Gastroesophageal sphincter (tissue), 4 donors: ENCODE results near the gene PLA2G4A. TPM values are rescaled to one million over a fixed set of nuclear protein-coding genes. Genes with fewer than 3 reads are reported as not detected.

Source experiments
- ATAC-seq: fragments of 150-250 bp; one replicate; pipeline ENCODE4 v1.9.1; 2016; ENCODE audit warnings: mild to moderate bottlenecking, moderate library complexity
- H3K27ac ChIP-seq, 4 donors: fragments of 200-600 bp; sonication (generic) in 3 of 4; 1 replicate in 3 of 4; 2 replicates in 1 of 4; pipeline ENCODE4 v1.5.1; 2016 to 2019
- H3K27me3 ChIP-seq: fragments of 200-600 bp; sonication (generic); one replicate; pipeline ENCODE4 v1.5.1; 2019
- H3K36me3 ChIP-seq, 2 donors: fragments of 200-600 bp; sonication (generic); one replicate each; pipeline ENCODE4 v1.5.1; 2019; ENCODE audit warnings: control low read depth in 1 of 2
- H3K4me1 ChIP-seq, 3 donors: fragments of 200-600 bp; sonication (generic); 1 replicate in 2 of 3; 2 replicates in 1 of 3; pipeline ENCODE4 v1.5.1; 2016 to 2019; ENCODE audit warnings: control low read depth in 2 of 3
- H3K4me3 ChIP-seq, 2 donors: fragments of 200-600 bp; sonication (generic); one replicate each; pipeline ENCODE4 v1.5.1; 2019; ENCODE audit warnings: mild to moderate bottlenecking in 1 of 2, moderate library complexity in 1 of 2
- H3K9me3 ChIP-seq, 3 donors: fragments of 200-600 bp; sonication (generic); one replicate each; pipeline ENCODE4 v1.5.1; 2017 to 2019; ENCODE audit warnings: control low read depth in 2 of 3
- EP300 ChIP-seq: sonication (generic); formaldehyde crosslinking; IDR thresholded peaks from one replicate; pipeline ENCODE4 v1.6.1; 2017; ENCODE audit warnings: antibody characterized with exemption, mild to moderate bottlenecking
- POLR2A ChIP-seq, 2 donors: fragments of 450-650 bp; IDR thresholded peaks; one replicate each; pipeline ENCODE4 v1.6.1; 2017; ENCODE audit warnings: antibody characterized with exemption in 2 of 2, mild to moderate bottlenecking in 2 of 2, moderate library complexity in 1 of 2
- POLR2AphosphoS5 ChIP-seq: sonication (generic); formaldehyde crosslinking; IDR thresholded peaks from one replicate; pipeline ENCODE4 v1.6.1; 2017; ENCODE audit warnings: antibody characterized with exemption
- WGBS, 2 donors: methylation state at CpG; one replicate each; pipeline ENCODE4 v1.1.5; 2018; ENCODE audit warnings: low coverage in 1 of 2; 5-methylcytosine and 5-hydroxymethylcytosine counted together
- total RNA-seq, 4 donors: library from RNA; depleted of rRNA; stranded (reverse); fragments of >200 nt; gene quantifications; one replicate each; pipeline ENCODE4 v1.1.0, GENCODE V29; 2016
- TF ChIP-seq, protein P1 (sequence below), 4 experiments: fragments of 200-600 bp in 2 of 4; fragments of 450-650 bp in 2 of 4; sonication (generic) in 1 of 4; IDR thresholded peaks; one replicate each; pipeline ENCODE4 v1.5.1; 2017 to 2019; ENCODE audit warnings: antibody characterized with exemption in 4 of 4, mild to moderate bottlenecking in 2 of 4, moderate library complexity in 2 of 4

The PLA2G4A gene
- total RNA-seq, 4 donors from 2014 or later, result 3.6 to 9.7 (median 5.0) TPM

- ATAC-seq, result no peak
- no peak overlapping the region for H3K4me3 ChIP-seq
- H3K4me1 ChIP-seq, result no peaks in the 10 kb centered on the region
- TF ChIP-seq, protein P1, sequence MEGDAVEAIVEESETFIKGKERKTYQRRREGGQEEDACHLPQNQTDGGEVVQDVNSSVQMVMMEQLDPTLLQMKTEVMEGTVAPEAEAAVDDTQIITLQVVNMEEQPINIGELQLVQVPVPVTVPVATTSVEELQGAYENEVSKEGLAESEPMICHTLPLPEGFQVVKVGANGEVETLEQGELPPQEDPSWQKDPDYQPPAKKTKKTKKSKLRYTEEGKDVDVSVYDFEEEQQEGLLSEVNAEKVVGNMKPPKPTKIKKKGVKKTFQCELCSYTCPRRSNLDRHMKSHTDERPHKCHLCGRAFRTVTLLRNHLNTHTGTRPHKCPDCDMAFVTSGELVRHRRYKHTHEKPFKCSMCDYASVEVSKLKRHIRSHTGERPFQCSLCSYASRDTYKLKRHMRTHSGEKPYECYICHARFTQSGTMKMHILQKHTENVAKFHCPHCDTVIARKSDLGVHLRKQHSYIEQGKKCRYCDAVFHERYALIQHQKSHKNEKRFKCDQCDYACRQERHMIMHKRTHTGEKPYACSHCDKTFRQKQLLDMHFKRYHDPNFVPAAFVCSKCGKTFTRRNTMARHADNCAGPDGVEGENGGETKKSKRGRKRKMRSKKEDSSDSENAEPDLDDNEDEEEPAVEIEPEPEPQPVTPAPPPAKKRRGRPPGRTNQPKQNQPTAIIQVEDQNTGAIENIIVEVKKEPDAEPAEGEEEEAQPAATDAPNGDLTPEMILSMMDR (IDR thresholded peaks at IDR 0.05), result no peak
- TF ChIP-seq POLR2AphosphoS5 (no peak), POLR2A (IDR thresholded peaks at IDR 0.05) (no peak), EP300 (no peak)
- WGBS, 2 donors, result 48 to 65% methylated on average over 4 of the region's 4 CpGs
- no peaks in the 10 kb centered on the region for H3K27me3 ChIP-seq
- H3K27ac ChIP-seq, result no peak overlapping the region
- H3K9me3 ChIP-seq, result no peaks in the 10 kb centered on the region
- no peaks in the 10 kb centered on the region for H3K36me3 ChIP-seq
Measured at GRCh38 chr1:186812570-186812969, 16.2 kb upstream of the PLA2G4A start.

- Histone ChIP-seq H3K4me3 (no peak overlapping the region), H3K4me1 (no peaks in the 10 kb centered on the region), H3K27me3 (no peaks in the 10 kb centered on the region), H3K27ac (no peak overlapping the region), H3K36me3 (no peaks in the 10 kb centered on the region), H3K9me3 (no peaks in the 10 kb centered on the region)
- WGBS, 2 donors, result 61 to 80% methylated on average over 2 of the region's 2 CpGs
- no peak for TF ChIP-seq POLR2AphosphoS5
- no peak for TF ChIP-seq POLR2A (IDR thresholded peaks at IDR 0.05)
- no peak for TF ChIP-seq EP300
- TF ChIP-seq, protein P1 (IDR thresholded peaks at IDR 0.05), result no peak
- ATAC-seq, result no peak
Measured at GRCh38 chr1:186813420-186813819, 15.3 kb upstream of the PLA2G4A start.

GRCh38 chr1:186819126-186819525 lies 9.6 kb upstream of the PLA2G4A start:
- no peak for TF ChIP-seq EP300
- TF ChIP-seq POLR2AphosphoS5, result no peak
- TF ChIP-seq, protein P1 (IDR thresholded peaks at IDR 0.05), result no peak
- TF ChIP-seq POLR2A (IDR thresholded peaks at IDR 0.05), result no peak
- no peak overlapping the region for H3K4me3 ChIP-seq
- no peaks in the 10 kb centered on the region for H3K9me3 ChIP-seq
- H3K4me1 ChIP-seq, result no peaks in the 10 kb centered on the region
- no peak for ATAC-seq
- H3K27me3 ChIP-seq, result no peaks in the 10 kb centered on the region
- no peak overlapping the region for H3K27ac ChIP-seq
- no peaks in the 10 kb centered on the region for H3K36me3 ChIP-seq
- 66 to 70% methylated on average over 3 of the region's 3 CpGs for WGBS, 2 donors

DNA sequence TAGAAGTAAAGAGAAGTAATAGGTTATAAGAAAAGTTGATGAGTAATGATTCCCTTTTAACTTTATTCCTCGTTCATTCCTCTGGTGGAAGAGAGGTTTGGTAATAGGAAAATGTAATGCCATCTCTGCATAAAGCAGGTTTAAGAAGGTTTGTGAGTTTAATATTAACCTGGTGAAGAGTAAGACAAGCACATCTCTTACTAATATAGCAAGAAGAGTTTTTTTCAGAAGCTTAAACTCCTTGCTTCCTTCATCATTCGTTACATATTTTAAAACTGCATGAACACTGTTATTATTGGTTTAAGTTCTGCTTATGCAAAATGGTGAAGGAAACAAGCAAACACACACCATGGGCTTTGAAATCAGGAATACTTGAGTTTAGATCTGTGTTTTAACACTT lies 9.2 kb upstream of the PLA2G4A start:
- Histone ChIP-seq H3K4me3 (no peak overlapping the region), H3K9me3 (no peaks in the 10 kb centered on the region), H3K27ac (no peak overlapping the region), H3K4me1 (no peaks in the 10 kb centered on the region), H3K36me3 (no peaks in the 10 kb centered on the region), H3K27me3 (no peaks in the 10 kb centered on the region)
- no peak for TF ChIP-seq EP300
- no peak for TF ChIP-seq POLR2AphosphoS5
- TF ChIP-seq POLR2A (IDR thresholded peaks at IDR 0.05), result no peak
- TF ChIP-seq, protein P1 (IDR thresholded peaks at IDR 0.05), result no peak
- no peak for ATAC-seq
- WGBS, 2 donors, result 61 to 72% methylated on average over 2 of the region's 2 CpGs

- Histone ChIP-seq H3K9me3 (no peaks in the 10 kb centered on the region), H3K27ac (peak overlapping the region in 1 of 4 donors; percentile 81), H3K4me1 (peaks cover 0 to 6% (median 0%) of the 10 kb centered on the region in 3 donors), H3K4me3 (peak overlapping the region; percentile 59 to 96), H3K27me3 (no peaks in the 10 kb centered on the region), H3K36me3 (no peaks in the 10 kb centered on the region)
- 60 to 75% methylated on average over 9 to 12 of the region's 14 CpGs for WGBS, 2 donors
- TF ChIP-seq EP300, result no peak
- ATAC-seq, result no peak
Measured at GRCh38 chr1:186829686-186830587, 1.2 kb downstream of the PLA2G4A start.
